HG02840 (cell line): ENCODE measurements around the gene NRTN.
"Not testable (repeated sequence)": the region's sequence is repeated elsewhere in the genome, so short reads cannot be mapped to it uniquely, and the experiment has no call there.

Experiments
- ATAC-seq: cut with Tn5 transposase; IDR thresholded peaks from one replicate; pipeline ENCODE4 v1.9.1; 2021; ENCODE audit warnings: mild to moderate bottlenecking, moderate library complexity, moderate number of reproducible peaks; ENCODE audit not compliant: unreplicated experiment, low FRiP score

NRTN gene

GRCh38 chr19:5832061-5832460, 27.2 kb downstream of the NRTN start:
- ATAC-seq, result no peak

- ATAC-seq, result no peak
Observed at GRCh38 chr19:5832527-5833216, 27.8 kb downstream of the NRTN start.

DNA sequence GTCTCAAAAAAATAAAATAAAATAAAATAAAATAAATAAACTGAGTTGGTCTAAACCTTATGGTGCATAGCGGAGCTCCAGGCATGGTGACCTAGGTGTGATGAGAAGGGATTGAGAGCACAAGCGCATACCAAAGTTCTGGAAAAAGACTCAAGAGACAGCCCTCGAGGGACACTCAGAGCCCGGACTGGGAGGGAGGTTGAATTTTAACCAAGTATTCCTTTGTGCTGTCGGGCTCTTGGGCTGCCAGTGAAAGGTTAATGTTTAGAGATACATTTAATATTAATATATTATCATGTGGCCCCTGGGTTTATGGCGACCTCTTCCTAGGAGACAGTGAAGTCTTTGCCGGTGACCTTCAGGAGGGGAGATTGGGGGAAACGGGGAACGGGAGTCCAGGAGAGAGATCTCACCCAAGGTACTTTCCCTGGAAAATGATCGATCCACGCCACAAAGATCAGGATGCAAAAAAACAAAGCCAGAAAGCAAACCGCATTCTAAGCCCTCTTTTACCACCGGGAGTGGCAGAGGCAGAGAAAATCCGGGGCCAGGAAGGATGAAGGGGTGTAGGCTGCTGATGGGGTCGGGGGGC, 33.0 kb downstream of the NRTN start:
- no peak for ATAC-seq

- ATAC-seq, result no peak
Observed at GRCh38 chr19:5838353-5839064, 33.6 kb downstream of the NRTN start.

DNA sequence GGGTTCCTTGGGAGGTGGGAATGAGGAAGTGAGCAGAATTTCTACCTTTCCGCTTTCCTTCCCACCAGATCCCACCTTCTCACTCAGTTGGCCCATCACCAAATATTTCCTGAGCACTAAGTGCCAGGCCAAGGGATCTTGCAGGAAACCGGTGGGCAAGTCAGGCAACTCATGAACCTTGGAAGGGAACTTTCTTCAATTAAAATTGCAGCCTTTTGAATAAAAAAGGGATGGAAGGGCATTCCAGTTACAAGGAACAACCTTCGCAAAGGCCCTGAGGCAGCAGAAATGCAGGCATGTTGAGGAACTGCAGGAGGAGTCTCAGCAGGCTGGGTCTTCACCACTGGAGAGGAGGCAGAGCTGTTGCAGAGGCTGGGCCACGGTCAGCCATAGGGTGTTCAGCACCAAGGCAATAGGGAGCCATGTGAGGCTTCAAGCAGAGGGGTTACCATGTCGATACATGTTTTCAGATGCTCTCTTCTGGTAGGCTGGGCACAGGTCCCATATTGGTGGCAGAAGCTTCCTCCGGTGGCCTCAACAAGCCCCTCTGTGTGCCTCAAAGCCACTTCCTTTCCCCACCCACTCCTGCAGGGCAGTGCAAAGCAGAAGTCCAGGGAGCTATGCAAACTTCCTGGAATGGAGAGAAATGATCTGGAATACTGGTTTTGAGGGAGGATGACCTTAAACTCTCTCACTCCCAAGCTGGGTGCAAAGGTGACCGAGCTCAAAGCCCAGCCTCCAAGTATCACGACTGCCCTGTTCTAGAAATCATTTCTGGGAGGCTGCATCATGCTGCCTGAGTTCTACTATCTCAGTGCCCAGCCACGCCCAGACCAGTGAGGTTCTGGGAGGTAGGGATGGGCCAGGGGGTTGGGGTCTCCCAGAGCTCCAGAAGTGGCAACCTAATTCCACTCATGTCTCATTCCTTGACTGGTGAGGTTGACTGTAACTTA, 34.5 kb downstream of the NRTN start, which contains the start of gene FUT6:
Gene FUT6, minus strand, starts transcription at position 638 of the 953 bp plus-strand sequence. CDS start 7,135 bp downstream, outside the sequence.
- ATAC-seq, result no peak

GRCh38 chr19:5841735-5842111, 36.9 kb downstream of the NRTN start:
- ATAC-seq, result not testable (repeated sequence)

DNA sequence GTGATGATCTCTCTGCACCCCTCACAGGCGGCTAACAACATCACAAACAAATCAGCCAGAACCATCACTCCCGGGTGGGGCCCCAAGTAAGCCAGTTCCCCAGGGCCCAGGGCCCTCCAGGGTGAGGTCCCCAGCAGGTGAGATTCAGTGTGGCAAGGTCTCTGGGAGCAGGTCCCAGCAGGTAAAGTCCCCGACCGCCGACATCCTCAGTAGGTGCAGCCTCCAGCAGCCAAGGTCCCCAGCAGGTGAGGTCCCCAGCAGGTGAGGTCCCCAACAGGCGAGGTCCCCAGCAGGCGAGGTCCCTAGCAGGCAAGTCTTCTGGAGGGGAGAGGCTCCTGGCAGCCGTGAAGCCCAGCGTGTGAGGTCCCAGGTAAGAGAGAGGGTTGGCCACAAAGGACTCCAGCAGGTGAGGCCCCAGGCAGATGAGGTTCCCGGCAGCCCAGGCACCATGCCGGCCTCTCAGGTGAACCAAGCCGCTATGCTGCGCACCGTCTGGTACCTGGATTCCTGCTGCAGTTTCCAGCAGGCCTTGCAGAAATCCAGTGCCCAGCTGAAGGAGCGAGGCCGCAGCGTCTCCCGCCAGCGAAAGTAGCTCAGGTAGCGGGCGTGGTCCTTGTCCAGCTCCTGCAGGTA, 38.5 kb downstream of the NRTN start:
- no peak for ATAC-seq

- no peak for ATAC-seq
Observed at GRCh38 chr19:5844456-5845433, 39.9 kb downstream of the NRTN start.

GRCh38 chr19:5847846-5848245, 43.0 kb downstream of the NRTN start:
- ATAC-seq, result not testable (repeated sequence)

DNA sequence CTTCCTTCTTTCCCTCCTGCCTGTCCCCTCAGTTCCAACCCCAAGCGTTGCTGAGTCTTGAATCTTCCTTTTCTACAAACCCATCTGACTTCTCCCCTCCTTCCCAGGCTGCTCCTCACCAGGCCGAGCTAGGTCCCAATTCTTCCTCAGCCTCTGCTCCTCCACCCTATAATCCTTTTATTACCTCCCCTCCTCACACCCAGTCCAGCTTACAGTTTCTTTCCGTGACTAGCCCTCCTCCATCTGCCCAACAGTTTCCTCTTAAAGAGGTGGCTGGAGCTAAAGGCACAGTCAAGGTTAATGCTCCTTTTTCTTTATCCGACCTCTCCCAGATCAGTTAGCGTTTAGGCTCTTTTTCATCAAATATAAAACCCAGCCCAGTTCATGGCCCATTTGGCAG, 43.8 kb downstream of the NRTN start:
- not testable (repeated sequence) for ATAC-seq

DNA sequence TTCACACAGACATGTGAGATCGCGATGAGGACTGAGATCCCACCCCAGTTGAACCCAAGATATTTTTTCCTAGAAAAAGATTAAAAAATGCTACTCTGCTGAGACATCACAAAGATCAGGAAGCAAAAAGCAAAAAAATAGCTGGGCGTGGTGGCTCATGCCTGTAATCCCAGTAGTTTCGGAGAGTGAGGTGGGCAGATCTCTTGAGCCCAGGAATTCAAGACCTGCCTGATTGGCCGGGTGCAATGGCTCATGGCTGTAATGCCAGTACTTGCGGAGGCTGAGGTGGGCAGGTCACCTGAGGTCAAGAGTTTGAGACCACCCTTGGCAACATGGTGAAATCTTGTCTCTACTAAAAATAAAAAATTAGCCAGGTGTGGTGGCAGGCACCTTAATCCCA, 45.3 kb downstream of the NRTN start:
- no peak for ATAC-seq

- ATAC-seq, result no peak
Observed at GRCh38 chr19:5850743-5851293, 46.0 kb downstream of the NRTN start.

DNA sequence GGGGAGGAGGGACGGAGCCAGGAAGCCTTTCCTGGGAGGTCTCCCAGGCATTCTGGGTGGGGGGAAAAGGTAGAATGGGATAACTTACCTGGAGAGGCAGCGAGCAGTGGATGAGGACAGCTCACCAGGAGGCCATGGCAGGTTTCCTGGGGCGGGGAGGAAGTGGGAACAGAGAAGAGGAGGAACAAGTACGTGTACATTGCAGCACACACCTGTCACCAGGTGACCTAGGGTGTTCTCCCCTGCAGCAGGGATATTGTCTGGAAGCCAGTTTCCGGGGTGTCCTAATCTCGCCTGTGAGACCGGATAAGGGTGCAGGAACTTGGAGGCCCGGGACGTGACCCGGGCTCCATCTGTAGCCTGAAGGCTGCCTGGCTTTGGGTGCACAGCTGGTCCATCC, 46.4 kb downstream of the NRTN start, which contains the start of gene FUT3:
Gene FUT3, minus strand, starts transcription at position 148 of the 400 bp plus-strand sequence.
- no peak for ATAC-seq

GRCh38 chr19:5854121-5854520, 49.3 kb downstream of the NRTN start:
- not testable (repeated sequence) for ATAC-seq

DNA sequence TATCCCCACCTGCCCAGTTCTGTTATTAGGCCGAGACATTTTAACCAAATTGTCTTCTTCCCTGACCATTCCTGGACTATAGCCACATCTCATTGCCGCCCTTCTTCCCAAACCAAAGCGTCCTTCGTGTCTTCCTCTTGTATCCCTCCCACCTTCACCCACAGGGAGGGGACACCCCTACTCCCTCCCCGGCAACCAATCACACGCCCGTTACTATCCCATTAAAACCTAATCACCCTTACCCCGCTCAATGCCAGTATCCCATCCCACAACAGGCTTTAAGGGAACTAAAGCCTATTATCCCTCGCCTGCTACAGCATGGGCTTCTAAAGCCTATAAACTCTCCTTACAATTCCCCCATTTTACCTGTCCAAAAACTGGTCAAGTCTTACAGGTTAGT, 50.3 kb downstream of the NRTN start:
- ATAC-seq, result not testable (repeated sequence)

DNA sequence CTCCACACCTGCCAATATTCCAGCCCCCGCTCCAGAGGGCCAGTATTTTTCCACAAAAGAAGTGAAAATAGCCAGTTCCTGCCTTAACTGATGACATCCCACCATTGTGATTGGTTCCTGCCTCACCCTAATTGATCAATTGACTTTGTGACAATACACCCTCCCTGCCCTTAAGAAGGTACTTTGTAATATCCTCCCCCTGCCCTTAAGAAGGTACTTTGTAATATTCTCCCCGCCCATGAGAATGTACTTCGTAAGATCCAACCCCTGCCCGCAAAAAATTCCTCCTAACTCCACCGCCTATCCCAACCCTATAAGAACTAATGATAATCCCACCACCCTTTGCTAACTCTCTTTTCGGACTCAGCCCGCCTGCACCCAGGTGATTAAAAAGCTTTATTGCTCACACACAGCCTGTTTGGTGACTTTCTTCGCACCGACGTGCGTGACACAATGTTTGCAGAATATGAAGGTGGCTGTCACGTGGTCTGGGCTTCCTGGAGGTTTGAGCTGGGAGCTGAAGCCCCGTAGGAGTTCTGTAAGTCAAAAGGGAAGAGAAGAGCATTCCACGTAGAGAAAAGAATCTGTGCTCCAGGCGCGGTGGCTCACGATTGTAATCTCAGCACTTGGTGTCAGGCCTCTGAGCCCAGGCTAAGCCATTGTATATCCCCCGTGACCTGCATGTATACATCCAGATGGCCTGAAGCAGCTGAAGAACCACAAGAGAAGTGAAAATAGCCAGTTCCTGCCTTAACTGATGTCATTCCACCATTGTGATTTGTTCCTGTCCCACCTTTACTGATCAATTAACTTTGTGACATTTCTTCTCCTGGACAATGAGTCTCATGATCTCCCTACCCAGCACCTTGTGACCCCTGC, 52.6 kb downstream of the NRTN start:
- no peak for ATAC-seq

- ATAC-seq, result no peak
Observed at GRCh38 chr19:5863030-5863665, 58.3 kb downstream of the NRTN start.
